Islet of Langerhans (tissue), 1 donor: ENCODE results near the gene SLC10A4.
A peak's percentile ranks its signal among the peaks of the same experiment; 100 is the strongest.

ENCODE experiments used
- FAIRE-seq: peaks from one replicate; lab custom pipeline; 2011; peaks lifted over from hg19 to GRCh38; lab: Jason Lieb, UNC

The SLC10A4 gene

DNA sequence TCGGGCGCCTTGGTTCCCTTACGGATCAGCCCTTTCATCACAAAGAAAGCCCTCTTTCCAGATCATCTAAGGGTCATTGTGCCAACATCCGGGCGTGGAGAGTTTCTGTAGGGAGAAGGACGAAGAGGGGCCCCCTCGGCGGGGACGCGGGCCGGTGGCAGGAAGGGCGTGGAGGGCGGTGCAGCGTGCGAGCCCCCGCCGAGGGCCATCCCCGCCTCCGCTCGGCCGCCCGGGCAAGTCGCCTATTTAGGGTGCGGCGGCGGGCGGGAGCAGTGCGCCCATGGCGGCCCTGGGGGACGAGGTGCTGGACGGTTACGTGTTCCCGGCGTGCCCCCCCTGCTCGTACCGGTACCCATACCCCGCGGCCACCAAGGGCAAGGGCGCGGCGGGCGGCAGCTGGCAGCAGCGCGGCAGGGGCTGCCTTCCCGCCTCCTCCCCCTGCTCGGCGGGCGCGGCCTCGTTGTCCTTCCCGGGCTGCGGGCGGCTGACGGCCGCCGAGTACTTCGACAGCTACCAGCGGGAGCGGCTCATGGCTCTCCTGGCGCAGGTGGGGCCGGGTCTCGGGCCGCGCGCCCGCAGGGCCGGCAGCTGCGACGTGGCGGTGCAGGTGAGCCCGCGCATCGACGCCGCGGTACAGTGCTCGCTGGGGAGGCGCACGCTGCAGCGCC, 7.0 kb downstream of the SLC10A4 start, which contains the start of gene ZAR1:
TSS of gene ZAR1 (plus strand) at position 241 of the 668 bp plus-strand sequence. CDS start at position 281, 40 bp downstream.
- no peak for FAIRE-seq

DNA sequence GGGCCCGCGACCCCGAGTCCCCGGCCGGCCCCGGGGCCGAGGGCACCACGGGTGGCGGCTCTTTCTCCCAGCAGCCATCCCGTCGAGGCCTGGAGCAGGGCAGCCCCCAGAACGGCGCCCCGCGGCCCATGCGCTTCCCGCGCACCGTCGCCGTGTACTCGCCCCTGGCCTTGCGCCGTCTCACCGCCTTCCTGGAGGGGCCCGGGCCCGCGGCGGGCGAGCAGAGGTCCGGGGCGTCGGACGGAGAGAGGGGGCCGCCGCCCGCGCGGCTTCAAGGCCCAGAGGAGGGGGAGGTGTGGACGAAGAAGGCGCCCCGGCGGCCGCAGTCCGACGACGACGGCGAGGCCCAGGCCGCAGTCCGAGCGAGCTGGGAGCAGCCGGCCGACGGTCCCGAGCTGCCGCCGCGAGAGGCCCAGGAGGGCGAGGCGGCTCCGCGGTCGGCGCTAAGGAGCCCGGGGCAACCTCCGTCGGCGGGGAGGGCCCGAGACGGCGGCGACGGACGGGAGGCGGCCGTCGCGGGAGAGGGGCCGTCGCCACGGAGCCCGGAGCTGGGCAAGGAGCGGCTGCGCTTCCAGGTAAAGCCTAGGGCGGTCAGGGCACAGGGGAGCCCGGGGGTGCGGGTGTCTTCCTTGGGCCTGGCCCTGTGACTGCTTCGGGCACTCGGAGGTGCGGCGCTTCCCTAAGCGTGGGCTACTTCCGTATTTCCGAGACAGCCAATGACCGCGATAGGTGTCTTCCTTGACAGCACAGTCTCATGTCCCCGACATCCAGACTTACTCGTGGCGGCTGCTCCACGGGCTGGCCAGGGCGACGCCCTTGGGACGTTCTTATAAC, 7.8 kb downstream of the SLC10A4 start:
- no peak for FAIRE-seq

- FAIRE-seq = no peak
Observed at GRCh38 chr4:48491514-48492176, 8.5 kb downstream of the SLC10A4 start.

DNA sequence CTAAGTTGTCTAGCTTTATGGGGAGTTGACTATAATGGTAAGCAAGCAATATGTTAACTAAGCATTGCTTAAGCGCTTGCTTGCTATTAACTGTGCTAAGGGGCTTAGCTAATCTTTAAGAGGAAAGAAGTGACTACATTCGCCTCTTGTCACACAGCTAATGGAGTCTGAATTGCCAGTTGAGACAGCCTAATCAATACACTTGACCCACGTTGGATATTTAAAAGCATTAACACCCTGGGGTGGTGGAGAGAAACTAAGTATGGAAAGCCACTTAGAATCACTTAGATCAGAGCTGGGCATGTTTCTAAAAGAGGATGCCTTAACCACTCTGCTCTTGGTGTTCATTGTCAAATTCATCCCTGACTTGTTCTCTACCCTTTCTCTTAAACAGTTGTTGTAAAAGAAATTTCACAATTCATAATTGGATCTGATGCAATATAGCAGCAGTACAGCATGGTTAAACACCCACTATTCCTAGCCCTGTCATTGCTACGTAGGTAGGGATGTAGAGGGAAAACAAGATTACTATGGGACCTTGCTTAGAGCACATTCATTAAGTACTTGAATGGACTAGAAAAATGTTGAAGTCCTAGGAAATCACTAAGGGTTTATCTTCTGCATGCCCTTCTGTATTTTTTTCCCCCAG, 10.4 kb downstream of the SLC10A4 start:
- no peak for FAIRE-seq

- FAIRE-seq = no peak
Observed at GRCh38 chr4:48495941-48496340, 12.8 kb downstream of the SLC10A4 start.

DNA sequence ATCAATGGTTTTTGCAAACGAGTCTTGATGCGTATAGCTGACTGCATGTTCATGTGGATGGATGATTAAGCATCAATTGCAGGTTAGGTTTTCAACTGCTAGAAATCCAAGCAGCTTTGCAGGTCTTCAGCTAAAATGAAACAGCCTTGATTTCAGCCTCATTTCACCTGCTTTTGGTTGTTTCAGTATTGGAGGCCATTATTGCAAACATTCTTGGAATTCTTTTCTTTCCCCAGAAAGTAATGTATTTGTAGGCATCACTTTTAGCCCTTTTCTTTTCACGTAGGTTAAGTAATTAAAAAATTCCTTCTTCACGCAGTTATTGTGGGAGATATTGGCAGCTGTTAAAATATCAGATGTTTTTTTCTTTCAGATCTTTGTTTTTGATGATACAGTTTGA, 15.8 kb downstream of the SLC10A4 start:
- FAIRE-seq = no peak

- FAIRE-seq = no peak
Observed at GRCh38 chr4:48499551-48500066, 16.5 kb downstream of the SLC10A4 start.

DNA sequence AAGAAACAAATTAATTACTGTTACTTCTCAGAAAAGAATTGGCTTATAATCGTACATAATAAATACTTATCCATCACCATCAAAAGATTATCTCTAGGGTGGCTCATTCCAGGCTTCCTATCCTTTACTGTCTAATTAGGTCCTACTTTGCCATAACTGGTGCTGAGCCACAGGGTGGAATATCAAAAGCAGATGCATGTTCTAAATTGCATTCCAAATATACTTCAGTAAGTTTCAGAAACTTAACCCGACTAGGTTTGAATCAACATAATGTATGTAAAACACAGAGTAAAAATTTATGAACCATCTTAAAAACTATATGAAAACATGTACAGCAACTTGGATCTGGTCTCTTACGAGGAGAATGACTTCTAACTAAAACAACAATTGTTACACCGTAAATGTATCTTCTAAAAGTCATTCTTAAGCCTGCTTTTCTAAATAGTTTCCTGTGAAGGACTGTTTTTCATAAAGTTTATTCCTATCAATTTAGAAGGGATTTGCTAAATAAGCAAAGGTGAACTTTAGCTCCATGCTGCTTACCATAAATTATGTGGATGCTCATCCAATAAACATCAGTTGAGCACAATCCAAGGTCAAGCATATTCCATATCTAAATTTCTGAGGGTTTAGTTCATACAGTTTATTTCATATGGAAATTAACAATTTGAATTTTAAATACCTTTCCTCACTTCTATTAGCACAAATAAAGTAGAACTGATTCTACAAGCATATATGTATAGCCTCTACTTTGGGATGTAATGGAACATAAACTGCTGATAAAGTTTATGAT, 20.3 kb downstream of the SLC10A4 start:
- FAIRE-seq = peak; percentile 5

DNA sequence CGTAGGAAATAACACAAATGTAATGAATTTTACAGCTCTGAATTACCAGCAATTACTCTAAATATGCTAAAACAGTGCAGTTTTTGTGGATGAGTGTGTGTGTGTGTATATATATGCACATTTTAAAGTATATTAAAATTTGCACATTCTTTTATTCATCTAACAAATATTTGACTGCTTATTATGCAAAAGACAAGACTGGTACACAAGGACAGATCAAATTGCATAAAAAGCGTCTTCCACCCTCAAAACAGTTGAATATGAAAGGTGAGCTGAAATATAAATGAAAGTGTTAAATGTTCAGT, 20.8 kb downstream of the SLC10A4 start:
- no peak for FAIRE-seq

GRCh38 chr4:48504352-48504751, 21.2 kb downstream of the SLC10A4 start:
- FAIRE-seq = no peak

DNA sequence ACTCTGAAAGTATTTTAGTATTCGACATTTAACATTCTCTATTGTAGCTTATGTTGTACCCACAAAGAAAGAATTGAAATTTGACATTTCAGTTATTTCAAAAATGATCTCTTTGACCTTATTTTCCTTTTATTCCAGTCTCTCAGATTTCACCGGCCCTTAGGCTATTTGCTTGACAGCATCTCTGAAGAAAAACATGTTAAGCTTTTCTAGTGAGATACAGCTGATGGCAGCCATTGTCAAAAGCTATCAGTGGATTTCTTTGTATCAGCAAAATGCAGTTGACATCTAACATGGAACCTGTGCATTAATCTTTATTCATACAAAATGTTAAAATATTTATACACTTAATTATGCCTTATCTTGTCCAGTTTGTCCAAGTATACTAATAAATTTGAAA, 23.6 kb downstream of the SLC10A4 start:
- FAIRE-seq = no peak

DNA sequence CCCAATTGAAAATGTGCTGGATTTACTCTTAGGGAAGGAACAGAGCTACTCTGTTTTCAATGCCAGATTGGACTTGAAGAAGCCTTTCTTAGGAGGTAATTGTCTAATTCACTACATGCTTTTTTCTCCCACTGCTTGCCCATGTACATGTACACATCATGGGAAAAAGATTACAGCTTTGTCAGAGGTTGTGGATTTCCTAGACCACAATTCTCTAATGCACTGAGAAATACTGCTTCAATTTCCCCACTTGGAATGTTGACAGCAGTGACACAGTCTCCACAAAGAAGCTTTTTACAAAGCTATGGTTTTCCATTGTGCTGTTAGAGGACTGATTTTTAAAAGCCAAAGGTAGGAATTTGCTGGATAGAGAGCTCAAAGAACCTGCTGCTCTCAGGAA, 26.4 kb downstream of the SLC10A4 start:
- FAIRE-seq = no peak

- no peak for FAIRE-seq
Observed at GRCh38 chr4:48518143-48518542, 35.0 kb downstream of the SLC10A4 start.

DNA sequence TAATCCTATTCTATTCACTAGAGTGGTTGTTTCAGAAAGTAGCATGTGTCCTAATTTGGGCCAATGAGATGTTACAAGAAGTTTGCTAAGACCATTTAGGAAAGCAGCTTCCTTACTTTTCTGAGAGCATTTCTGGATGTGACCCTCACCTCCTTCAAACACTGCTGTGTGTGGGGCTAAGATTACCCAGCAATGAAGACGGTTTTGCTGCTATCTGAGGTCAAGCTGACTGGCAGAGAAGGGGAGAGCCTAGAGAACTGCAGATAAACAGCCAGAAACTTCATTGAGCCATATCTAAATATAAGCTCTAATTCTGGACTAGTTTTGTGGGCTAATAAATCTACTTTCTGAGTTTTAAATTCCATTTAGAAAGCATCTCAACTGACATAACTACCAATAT, 43.3 kb downstream of the SLC10A4 start:
- no peak for FAIRE-seq

DNA sequence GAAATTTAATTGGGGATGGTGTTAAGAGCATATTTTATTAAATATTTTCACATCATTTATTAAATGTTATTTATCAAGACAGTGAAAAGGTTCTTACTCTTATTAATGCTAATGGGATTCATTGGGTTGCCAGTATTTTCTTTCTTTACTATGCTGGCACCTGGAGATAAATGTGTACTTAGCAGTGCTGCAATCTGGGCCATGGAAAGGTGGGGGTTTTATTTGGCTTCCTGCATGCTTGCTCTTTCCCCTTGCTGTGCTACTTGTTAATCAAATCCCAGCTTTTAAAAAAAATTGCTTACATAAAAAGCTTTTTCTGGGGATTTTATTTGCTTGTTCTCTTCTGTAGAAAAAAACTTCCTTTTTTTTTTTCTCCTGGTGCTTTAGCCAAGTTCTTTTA, 55.2 kb downstream of the SLC10A4 start:
- peak; percentile 55 for FAIRE-seq
